Fibroblast of skin of abdomen (primary cell): ENCODE data around the gene ACACB.

ENCODE experiments used
- DNase-seq: peaks from one replicate; pipeline ENCODE4 v3.0.0-alpha.2; 2013

The ACACB gene

DNA sequence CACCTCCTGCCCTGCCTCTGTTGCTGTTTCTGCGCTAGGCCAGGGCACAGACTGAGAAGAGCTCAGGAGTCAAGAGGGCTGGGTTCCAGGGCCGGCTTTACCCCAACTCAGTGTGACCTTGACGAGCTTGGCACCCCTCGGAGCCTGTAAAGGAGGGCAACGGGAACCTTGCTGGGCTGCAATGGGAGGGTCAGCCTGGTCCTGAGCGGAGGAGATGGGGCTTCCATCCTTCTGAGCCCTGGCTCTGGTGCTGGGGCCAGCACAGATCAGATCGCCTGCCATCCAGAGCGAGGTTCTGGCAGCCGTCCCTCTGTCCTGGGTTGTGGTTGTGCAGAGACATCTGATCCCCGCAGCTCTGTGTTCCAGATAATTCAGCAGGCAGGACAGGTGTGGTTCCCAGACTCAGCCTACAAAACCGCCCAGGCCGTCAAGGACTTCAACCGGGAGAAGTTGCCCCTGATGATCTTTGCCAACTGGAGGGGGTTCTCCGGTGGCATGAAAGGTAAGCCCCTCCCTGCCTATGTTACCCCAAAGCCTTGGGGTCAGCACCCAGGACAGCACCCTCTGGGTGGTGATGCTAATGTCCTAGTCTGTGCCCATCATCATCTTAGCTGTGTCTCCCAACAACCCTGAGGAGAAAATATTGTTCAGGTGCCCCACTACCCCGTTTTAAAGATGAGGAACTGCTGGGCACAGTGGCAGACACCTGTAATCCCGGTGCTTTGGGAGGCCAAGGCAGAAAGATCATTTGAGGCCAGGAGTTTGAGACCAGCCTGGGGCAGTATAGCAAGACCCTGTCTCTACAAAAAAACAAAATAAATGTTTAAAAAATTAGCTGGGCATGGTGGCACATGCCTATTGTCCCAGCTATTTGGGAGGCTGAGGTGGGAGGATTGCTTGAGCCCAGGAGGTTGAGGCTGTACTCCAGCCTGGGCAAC is 142.5 kb downstream of the ACACB start:
- DNase-seq = no peak

DNA sequence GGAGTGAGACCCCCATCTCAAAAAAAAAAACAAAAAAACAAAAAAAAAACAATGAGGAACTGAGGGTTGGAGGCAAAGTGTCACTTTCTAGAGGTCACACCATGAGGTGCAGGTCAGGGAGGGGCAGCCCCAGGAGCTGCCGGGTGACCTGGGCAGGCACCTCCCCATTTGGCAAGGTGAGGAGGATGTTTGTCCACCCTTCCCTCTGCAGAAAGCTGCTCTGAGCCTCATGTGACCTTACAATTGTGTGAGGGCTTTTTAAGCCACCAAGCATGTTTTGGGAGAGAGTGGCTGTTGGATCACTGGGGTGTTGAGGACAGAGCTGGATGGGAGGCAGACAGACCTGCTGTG is 143.1 kb downstream of the ACACB start:
- no peak for DNase-seq

DNA sequence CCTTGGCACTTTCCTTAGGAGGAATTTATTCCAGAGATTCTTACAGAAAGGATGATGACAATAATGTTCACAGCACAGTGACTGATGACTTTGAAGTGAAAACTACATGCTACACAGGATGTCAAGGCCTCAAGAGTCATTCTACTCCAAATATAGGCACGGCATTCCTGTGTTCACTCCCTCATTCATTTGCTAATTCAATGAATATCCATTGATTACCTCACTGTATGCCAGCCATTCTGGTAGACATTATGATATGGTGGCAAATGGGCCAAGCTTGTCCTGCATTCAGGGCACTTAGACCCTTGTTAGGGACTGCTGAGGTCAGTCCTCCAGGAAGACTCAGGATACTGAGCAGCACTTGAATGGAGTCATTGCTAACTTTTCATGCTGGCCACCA is 144.7 kb downstream of the ACACB start:
- no peak for DNase-seq

DNA sequence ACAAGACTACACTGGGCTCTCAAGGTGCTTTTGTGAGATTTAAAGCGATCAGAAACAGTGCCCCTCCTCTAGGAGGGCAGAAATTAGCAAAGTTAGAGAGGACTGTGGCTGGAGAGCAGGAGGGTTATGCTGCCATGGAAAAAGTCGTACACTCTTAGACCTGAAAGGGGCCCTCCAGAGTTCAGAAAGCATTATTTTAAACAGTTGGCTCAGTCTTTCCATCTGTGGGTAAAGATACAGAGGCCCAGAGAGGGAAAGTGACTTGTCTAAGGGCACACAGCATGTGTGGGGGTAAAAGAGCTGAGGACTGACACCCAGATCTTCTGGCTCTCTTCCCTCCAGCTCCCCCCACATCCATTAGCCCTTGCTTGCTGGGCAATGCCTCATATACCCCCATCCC is 145.6 kb downstream of the ACACB start:
- DNase-seq = no peak

DNA sequence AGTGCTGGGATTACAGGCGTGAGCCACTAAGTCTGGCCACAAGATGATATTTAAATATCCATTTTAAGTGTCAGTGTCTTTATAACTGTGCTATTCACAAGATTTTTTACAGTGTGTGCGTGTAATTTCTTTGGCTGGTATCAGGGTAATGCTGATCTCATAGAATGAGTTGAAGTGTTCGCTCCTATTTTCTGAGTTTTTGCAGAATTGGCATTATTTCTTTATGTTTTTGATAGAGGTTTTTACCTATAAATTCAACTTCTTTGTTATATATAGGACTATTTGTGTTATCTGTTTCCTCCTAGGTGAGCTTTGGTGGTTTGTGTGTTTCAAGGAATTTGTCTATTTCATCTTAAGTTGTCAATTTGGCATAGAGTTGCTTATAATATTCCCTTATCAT is 147.1 kb downstream of the ACACB start:
- no peak for DNase-seq

DNA sequence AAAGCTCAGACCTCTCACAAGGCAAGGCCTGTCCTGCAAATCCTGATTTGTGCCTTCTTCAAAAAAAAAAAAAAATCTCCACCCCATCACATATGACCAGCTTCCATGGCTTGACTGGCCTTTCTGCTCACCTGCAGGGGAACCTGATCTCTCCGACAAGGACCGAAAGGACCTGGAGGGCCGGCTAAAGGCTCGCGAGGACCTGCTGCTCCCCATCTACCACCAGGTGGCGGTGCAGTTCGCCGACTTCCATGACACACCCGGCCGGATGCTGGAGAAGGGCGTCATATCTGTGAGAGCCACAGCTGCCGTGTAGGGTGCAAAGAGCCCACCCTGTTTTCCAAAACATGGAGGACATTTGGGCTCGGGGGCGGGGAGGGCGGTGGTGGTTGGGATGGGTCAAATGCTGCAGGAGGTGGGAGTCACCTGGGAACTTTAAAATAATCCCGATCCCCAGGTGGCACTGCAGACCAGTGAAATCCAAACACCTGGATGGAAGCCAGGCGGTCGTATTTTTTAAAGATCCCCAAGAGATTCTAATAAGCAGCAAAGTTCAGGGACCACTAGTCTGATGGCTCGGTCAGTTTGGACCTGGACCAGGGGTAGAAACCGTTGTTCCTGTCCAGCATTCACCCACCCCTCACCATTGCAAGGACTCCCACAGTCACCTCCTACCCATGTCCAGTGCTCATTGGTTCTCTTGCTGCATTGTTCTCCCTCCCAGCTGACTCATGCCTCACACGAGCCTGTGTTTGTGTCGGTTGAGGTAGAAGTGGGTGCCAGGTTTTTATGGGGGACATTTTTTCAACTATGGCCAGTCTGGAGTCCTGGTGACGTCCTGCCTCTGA is 147.9 kb downstream of the ACACB start:
- peak; percentile 45 for DNase-seq

DNA sequence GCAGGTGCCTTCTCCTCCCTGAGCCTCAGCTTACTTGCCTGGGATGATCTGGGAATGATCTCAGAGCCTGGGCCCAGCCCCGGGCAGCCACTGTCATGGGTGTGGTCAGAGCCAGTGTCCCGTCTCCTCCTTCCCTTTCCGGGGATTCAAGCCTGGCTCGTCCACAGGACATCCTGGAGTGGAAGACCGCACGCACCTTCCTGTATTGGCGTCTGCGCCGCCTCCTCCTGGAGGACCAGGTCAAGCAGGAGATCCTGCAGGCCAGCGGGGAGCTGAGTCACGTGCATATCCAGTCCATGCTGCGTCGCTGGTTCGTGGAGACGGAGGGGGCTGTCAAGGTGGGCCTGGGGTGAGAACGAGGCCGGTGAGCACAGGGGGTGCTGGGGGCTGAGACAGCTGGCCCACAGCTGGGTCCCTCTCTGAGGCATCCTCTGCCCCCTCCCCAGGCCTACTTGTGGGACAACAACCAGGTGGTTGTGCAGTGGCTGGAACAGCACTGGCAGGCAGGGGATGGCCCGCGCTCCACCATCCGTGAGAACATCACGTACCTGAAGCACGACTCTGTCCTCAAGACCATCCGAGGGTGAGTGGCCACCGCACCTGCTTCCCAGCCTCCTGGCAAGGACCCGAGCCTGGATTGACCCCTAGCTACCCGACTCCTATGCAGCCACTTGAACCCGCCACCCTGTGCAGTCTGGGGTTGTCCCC is 148.7 kb downstream of the ACACB start:
- DNase-seq = no peak

DNA sequence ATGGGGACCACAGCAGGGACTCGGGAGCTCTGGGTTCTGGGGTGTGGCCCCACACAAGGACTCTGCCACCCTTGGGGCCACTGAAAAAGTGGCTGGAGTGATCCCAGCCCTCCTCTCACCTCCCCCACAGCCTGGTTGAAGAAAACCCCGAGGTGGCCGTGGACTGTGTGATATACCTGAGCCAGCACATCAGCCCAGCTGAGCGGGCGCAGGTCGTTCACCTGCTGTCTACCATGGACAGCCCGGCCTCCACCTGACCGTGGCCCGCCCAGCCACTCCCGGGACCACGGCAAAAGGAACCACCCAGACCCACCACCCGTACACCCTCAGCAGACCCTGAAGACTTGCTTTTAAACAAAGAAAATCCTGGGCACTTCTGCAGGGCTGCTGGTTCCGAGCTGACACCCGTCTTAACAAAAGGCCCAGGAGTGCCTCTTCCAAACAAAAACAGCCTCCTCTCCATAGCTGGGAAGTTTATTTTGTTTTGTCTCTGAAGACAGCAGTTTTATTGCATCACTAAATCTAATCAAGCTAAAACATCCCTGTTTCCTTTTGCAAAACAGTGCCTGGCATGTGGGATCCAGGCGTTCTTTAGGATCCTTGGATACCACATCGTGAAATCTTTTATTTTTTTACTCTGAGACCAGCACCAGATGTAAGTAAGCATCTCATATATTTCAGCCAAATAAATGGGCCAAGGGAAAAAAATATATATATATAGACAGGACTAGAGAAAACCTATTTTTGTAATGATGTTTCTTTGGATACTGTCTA is 149.9 kb downstream of the ACACB start:
- no peak for DNase-seq

DNA sequence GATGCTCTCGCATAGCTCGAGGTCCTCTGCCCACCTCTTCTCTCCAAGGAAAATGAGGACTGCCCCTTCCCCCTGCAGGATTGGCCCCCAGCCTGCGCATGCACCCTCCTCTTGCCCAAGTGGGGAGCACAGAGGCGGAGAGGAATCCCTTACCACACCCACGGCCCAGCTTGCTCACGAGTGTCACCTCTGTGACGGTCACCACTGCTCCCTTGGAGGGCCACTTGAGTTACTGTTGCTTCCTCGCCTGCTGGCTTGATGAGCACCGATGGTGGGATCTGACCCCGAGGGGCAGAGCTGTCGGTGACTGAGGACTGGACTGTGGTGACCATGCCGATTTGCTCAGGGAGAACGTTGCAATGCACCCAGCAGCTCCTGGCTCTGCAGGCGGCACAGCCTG is 151.0 kb downstream of the ACACB start:
- DNase-seq = no peak

DNA sequence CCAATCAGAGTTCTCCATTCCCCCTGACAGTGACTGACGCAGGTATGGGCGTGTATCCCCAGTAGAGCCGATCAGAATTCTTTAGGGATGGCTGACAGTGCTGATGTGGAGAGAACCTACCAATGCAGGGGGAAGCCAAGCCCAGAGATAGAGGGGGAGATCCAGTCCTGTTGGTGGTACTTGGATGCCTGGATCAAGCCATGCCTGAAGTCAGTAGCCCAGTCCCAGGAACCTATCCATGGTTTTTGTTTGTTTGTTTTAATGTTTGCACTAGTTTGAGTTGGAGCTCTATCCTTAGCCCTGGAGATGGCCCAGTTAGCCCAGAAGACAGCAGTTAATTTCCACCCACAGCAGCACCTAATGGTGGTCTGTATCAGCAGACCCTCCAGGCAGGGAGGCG is 152.5 kb downstream of the ACACB start:
- DNase-seq = no peak

DNA sequence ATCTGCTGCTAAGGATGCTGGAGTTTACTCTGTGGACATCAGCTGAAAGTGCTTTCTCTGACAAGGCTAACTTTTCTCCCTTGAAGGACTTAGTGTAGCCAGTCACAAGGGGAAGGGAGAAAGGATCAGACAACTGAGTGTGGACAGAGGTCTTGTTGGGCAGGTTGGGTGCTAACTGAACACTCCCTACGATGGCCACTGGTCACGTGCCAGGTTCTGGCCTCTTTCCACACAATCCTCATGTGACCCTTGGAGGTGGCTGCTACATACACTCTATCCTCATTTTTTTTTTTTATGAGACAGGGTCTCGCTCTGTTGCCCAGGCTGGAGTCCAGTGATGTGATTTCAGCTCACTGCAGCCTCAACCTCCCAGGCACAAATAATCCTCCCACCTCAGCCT is 153.0 kb downstream of the ACACB start:
- DNase-seq = no peak

DNA sequence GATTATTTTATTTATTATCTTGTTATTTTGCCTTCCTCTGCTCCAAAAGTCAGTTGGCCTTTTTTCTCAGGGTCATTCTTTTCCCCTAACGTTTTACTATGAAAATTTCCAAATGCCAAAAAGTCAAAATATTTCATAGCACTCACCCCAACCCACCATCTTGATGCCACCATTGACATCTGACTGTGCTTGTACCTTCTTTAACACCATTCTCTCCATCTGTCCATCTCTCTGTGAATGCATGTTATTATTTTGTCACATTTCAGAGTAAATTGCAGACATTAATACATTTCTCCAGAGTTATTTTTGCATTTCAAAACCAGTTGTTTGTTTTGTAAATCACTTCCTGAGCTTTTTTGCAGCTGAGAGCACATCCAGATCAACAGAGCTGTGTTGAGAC is 154.1 kb downstream of the ACACB start:
- DNase-seq = no peak

DNA sequence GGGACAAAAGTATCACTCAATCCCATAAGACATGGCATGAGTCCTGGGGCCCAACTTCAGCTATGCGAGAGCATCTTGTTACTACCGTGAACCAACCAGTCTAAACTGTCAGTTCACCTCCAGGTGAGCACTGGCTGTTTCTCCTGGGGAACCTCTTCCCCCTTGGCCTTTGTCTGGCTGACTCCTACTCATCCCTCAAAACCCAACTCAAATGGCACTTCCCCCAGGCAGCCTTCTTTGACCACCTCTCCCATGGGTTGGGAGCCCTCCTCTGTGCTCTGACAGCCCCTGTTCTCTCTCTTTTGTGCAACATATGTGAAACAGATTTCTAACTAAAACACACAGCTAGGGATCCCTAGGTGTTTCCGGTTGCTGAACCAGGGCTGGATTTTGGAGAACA is 155.0 kb downstream of the ACACB start:
- no peak for DNase-seq

DNA sequence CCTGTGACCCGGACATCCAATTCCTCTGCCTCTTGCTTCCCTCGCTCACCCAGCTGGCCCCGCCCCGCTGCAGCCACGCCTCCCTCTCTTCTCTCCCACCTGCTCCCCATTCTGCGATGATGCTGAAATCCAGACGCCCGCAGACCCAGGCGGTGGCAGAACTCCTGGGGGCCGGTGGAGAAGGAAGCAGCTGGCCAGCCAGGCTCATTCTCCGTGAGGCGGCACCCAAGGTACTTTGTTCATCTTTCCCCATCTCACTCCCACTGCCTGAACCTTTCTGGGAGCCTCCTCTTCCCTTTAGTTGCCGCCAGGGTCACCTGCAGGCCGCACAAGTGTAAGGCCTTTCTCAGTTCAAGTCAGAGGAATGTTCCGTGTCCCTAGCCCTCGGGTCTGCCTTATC is 157.0 kb downstream of the ACACB start:
- no peak for DNase-seq

DNA sequence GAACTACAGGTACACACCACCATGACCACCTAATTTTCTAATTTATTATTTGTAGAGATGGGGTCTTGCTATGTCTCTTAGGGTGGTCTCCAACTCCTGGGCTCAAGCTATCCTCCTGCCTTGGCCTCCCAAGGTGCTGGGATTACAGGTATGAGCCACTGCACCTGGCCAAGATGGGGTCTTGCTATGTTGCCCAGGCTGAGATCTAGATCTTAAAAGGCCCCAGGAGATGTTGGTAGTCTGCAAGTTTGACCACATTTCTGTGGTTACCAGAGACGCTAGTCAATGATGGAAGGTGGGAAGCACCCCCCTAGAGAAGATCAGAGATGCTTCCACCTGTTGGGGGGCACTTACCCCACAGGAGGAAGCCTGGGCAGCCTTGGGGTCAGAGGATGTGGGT is 158.0 kb downstream of the ACACB start:
- no peak for DNase-seq

DNA sequence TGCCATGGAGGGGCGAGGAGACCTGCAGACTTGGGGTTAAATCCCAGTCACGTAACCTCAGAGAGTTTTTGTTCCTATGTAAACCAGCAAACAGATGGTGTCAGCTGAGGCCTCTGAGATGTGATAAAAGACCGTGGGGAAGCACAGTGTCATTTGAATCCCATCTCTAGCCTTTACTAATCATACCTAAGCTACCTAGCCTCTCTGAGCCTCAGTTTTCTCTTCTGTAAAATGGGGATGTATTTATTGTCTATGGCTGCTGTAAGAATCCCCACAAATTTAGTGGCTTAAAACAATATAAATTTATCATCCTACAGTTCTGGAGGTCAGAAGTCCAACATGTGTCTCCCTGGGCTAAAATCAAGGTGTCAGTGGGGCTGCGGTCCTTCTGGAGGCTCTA is 158.8 kb downstream of the ACACB start:
- no peak for DNase-seq

DNA sequence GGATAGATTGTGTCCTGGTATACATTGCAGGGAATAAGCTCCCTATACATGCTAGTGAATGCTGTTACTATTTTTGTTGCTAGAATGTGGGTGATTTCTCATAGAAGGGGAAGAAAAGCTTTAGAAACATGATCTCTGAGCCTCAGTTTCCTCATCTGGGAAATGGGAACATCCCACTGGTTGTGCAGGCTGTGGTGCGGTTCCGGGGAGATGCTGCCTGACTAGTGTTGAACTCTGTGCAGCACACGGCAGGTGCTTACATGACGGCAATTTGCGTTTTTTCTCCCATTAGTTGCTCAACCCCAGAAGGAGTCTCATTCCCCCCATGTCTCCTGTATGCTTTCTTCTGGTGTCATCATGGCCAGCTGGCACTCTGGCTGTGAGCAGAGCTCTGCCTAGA is 159.8 kb downstream of the ACACB start:
- no peak for DNase-seq

DNA sequence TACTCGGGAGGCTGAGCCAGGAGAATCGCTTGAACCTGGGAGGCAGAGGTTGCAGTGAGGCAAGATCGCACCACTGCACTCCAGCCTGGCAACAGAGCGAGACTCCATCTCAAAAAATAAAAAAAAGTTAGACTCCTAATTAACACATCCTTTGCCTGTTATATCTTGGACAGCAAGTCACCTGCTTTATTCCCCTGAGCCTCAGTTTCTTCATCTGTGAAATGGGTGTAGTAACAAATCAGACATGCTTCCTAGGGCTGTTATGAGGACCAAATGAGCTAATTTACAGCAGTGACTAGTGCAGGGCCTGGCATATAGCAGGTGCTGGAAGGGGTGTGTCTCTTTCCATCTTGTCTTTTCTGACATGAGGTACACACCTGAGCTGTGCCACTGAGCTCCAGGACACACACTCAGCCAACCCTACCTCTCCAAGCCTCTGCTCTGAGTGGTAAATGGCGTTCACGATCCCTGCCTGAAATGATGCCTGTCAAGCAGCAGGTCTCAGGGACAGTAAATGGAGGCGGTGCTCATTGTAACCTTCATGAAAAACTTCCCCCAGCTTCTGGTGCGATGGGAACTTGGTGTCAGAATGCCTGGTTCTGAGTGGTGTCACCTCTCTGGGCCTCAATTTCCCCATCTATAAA is 161.0 kb downstream of the ACACB start:
- no peak for DNase-seq

DNA sequence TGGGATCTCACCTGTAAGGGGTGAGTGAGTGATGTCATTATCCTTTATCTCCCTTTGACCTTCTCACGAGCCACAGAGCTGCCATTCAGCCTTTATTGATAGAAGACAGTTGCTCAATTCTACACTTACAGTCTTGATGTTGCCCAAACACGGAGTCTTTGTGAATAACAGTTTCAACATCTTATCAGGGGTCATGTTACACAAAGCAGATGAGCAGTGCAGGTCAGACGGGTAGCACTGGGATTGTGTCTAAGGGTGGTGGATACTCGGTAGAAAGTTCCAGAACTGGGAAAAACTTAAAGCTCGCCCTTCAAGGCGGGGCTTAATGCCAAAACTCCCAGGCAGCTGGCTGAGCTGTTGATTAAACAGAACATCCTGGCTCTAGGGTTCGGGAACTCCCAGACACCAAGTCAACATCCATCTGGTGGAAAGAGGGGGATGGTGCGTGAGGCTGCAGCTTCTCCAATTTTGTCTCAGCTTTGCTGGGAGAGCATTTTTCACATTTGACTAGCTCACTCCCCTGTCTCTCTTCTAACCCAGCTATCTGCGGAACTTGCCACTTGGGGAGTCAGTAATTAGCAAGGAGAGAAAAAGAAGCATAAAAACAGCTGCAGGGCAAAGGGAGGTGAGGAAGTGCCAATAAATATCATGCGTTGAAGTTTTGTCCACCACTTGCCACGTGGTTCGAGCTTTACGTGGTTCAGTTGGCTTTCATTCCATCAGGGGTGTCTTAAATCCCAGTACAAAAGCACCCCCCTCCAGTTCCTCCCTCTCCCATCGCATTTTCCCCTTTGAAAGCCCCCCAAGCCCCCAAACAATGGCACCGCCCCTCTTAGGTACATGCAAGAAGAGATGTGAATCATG is 161.7 kb downstream of the ACACB start:
- peak; percentile 5 for DNase-seq

DNA sequence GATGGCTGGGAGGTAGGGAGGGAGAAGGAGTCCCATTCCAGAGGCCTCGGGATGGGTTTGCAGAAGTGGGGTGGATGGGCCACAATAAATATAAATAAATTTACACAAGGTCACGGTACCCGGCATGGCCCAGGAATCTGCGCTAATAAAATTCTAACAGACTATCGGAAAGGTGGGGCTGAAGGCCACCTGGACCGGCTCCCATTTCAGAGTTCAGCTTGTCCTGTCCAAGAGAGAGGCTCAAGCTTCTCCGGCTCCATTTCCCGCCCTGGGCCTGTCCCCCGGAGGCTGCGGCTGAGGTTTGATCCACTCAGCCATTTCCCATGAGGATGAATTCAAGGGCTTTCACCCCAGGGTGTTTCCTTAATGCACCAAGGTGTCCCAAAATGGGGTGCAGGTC is 162.5 kb downstream of the ACACB start:
- no peak for DNase-seq

DNA sequence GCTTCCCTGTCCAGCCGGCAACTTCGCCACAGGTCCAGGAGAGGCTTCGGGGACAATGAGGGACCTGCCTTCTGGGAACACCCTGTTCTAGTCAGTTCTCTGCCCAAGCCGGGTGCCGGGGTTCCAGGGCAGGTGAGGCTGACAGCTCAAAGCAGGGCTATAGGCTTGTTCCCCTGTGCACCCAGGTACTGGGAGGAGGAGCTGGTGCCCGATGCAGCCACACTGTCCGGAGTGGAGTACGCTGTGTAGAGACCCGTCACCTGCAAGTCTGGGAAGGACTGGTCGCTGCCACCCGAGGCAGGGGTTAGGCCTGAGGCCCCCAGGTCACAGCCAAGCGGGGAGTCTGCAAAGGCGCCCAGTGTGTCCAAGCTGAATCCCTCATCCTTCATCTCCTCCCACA is 163.1 kb downstream of the ACACB start:
- DNase-seq = no peak
